HTERT RPE-1 (cell line): Measurements from ENCODE around the gene ABCC11.
"Not testable (repeated sequence)": the region's sequence is repeated elsewhere in the genome, so short reads cannot be mapped to it uniquely, and the experiment has no call there.

Experiments used
- in situ Hi-C: fragments of 300-500 bp; cut with MboI; formaldehyde crosslinking; loops from 4 replicates; pipeline ENCODE4 v1.14.3; 2020; ENCODE audit warnings: low sequenced_read_pairs

Gene ABCC11

DNA sequence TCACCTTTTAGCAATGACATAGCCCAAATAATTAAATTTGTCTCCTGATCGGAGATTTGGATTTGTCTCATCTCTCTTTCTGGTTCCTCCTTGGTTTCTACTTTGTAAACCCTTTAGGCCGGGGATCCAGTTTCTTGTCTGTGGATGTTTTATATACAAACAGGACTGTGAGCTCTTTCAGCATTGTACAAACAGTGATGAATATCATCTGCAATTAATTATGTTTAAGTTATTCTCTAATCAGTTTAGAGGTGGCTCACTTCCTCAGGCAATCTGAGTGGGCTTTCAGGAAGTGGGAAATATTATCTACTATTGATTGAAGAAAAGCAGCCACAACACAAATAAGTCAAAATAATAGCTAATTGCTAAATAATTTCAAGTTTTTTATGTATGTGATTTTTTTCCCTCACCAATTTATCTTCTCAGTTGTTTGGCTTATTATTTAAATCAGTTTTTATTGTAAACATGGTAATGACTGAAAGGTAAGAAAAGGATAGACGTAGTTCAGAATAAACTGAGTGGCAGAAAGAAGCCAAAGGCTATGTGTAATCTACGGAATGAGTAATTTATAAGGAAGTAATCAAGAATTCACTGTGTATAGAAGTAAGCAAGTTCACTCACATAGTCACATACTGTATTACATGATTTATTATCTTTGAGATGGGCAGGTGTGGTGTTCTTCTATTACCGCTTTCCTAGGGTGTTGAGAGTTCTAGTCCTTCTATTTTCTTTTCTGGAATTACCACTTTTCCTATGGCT, 3.4 kb upstream of the ABCC11 start:
- in situ Hi-C loops, result no loop called here

DNA sequence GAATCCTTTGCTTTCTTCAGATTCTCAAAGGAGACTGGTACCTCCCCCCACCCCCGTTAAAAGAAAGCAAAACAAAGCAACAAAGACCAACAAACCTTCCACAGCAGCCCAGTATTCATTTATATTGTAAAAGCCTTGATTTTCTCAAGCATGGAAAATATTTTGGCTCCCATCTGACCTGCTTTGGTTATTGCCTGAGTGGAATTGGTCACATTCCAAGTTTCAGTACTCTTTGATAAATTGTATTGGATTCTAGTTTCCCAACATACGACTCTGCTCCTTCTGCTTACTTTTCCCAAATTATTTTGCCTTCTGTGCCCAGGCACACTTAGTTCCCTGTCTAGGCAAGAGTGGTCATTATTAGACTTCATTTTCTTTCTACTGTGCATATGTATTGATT, 1.3 kb downstream of the ABCC11 start:
- in situ Hi-C loops, result no loop called here

DNA sequence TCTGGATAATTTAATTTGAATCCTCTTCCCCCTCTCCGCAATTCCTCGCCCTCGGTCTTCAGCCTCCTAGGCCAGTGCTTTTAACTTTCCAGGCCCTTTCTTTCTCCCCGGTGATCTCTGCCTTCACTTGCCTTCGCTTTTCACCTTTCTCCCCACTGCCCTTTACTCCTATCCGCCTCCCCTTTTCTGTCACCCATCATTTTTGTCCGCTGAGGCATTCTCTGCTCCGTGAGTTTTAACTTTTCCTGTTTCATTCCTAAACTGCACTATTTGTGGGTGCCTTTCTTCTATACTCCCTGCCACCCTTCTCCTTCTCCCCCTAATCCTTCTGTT, 2.5 kb downstream of the ABCC11 start:
- in situ Hi-C loops, result no loop called here

DNA sequence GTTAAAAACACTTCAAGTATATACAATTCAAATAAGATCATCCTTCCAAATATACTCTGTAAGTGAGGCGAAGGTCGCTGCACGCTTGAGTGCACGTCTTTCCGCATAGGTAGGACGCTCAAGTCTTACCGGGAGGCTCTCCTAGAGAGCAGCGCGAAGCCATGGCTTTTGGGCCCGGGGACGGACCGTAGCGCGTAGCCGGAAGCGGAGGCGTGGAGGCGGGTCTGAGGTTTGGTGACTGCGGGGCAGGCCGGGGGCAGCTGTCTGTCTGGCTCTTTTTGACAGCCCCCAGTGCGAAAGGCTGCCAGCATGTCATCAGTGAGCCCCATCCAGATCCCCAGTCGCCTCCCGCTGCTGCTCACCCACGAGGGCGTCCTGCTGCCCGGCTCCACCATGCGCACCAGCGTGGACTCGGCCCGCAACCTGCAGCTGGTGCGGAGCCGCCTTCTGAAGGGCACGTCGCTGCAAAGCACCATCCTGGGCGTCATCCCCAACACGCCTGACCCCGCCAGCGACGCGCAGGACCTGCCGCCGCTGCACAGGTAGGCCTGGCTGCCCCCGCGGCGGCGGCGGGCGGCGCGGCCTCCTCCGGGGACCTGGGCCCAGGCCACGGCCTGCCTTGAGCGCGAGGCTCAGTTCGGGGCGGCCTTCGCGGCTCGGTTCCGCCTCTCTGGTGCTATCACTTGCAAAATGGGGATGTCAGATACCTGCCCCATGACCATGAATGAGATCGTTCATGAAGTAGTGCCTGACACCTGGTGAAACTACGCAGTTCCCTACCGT, 3.1 kb downstream of the ABCC11 start, which contains the start of gene LONP2:
LONP2 (plus strand) TSS at position 221 of the 783 bp plus-strand sequence; CDS start at position 310, 89 bp downstream.
- in situ Hi-C loops, result no loop called here

DNA sequence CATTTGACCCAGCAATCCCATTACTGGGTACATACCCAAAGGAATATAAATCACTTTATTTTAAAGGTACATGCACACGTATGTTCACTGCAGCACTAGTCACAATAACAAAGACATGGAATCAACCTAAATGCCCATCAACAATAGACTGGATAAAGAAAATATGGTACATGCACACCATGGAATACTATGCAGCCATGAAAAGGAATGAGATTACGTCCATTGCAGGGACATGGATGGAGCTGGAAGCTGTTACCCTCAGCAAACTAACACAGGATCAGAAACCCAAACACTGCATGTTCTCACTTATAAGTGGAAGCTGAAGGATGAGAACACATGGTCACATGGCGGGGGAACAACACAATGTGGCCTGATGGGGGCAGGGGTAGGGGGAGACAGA, 7.2 kb downstream of the ABCC11 start:
- in situ Hi-C loops, result not testable (repeated sequence)

DNA sequence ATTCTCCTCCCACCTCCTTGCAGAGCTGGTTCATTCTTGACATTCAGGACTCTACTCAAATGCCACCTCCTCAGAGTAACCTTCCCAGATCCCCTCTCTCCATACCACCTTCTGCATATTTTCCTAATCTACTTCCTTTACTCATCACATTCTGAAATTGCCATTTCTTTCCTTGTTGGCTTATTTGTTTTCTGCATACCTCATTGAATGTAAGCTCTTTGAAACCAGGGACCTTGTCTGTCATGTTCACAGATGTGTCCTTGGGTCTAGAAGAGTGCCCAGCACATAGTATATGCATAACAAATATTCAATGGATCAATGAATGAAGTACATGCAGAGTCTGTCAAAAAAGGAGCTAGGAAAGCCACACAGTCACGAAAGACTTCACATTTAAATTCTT, 11.1 kb downstream of the ABCC11 start:
- in situ Hi-C loops, result no loop called here

DNA sequence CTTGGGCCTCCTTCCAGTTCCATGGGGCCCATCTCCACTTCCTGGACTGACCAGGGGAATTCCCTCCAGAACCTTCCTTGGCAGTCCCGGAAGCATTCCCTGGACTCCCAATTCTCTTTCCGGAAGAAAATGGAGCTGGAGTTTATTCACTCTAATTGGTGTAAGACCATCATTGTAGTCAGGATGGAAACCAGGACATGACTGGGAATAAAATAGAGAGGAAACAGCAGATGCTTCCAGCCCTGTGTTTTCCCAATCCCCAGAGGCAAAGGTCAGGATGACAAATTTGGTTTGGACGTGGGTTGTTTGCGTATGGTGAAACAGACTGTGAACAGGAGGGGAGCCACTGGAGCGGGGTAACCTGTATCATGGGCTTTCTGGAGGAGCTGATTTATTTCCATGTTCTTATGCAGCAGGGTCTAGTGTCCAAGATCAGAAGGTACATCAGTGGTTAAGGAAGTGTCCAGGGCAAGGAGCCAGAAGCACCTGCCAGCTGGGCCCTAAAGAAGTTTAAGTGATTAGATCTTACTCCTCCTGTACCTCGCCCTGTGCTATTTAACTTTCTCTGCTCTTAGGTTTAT, 11.7 kb downstream of the ABCC11 start:
- in situ Hi-C loops, result no loop called here

DNA sequence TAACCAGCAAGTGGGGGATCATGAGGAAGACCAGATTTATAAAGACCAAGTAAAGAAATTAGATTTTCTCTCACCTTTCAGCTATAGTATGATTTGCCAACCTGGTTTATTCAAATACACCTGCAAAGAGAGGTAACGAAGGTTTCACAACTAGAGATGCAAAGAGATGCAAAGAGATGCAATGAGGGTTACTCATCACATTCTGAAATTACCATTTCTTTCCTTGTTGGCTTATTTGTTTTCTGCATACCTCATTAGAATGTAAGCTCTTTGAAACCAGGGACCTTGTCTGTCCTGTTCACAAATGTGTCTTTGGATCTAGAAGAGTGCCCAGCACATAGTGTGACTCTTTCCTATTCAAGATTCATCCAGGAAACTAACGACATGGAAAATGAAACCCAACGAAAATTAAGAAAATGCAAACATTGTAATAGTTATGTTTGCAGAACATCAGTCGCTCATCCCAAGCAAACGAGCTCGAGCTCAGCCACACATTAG, 12.2 kb downstream of the ABCC11 start:
- in situ Hi-C loops, result no loop called here

DNA sequence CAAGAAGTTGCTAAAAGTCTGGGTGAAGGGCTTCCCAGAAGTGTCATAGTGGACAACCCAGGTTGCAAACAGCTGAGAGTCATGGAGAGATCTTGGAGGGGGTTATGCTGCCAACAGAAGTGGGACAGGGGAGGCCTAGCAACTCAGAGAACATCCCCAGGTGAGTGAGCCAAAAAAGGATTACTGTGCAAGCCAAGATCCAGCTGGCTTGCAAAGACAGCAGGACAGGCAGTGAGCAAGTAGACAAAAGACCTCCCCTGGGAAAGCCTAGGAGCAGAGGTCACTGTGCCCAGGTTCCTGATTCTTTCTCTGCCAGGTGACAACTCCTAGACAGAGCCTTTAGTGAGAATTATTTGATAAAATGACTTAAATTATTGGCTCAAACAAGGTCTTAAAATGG, 12.7 kb downstream of the ABCC11 start:
- in situ Hi-C loops, result no loop called here

DNA sequence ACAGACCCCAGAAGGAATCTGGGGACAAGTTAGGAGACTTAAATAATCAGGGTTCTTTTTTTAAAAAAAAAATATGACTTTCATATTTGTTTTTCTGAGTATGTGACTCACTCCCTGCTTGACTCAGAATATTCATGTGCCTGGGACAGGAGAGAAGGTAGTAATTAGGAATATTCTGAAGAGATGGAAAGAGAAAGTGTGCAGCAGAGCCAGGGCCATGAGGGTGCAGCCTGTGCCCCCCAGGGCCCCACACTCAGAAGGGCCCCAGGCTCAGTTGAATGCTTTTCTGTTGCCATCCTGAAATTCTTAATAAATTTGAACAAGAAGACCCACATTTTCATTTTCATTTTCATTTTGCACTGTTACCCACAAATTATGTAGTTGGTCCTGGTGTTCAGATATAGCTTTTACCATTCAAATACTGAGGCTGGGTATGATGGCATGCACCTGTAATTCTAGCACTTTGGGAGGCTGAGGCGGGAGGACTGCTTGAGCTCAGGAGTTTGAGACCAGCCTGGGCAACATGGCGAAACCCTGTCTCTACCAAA, 14.8 kb downstream of the ABCC11 start:
- in situ Hi-C loops, result no loop called here

DNA sequence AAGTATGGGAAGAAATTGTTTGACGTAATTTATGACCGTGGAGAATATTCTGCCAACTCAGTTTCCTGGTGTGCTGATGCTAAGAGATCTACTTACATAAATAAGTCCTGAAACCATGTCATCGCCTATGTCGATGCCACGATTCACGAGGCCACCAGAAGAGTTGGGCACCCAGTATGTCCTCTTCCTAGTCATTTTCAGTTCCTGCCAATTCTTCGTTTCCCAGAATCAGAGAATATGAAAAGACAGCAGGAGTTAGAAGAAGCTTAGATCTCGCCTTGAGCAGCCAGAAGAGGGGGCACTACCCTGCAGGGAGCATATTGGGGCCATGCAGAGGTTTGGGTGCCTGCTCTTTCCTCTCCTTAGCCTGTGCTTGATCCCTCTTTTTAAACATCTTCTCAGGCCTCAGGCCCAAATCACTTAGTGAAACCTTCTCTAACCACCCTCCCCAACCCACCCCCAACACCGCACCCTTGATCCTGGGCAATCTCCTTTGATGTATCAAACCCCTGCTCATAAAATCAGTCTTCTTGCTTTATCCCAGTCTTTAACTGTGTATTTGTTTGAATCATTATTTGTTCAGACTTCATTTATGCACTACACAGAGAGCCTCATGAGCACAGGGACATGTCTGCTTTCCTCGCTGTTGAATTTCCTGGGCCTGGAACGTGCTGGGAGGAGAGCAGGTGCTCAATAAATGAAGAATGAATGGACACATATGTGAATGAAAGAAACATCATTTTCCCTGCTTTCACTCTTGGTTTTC, 15.4 kb downstream of the ABCC11 start:
- in situ Hi-C loops, result no loop called here

DNA sequence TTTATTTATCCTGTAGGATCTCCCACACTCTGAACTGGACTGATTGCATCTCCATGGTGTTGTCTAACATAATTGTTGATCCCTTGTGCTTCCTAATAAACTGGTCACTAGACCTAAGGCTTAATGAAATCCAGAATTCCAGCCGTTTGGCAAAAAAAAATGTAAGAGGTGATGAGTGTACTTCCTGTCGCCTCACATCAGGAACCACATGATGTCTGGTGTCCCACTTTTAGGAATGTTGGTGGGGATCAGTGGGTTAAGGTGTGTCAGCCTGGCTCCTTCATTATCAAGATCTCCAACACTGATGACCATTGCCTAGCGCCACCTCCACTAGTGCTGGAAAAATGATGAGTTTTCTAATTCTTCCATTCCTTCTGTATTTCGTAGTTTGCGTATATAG, 21.9 kb downstream of the ABCC11 start:
- in situ Hi-C loops, result no loop called here

DNA sequence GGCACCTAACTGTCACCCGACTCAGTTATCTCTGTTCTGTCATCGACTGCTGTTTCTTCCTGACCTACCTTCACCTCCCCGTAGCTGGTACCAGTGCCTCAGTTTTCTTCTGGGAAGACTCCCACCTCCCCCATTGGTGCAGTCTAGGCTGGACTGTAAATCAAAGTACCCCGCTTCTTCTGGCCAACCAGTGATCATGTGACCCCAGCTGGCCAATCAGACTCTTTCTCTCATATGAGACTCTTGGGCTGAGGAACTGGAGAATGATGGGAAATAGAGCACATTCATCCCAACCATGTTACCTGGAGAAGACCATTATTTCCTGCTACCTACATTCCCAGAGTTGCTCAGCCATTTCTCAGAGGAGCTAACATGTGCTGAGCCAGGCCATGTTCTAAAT, 23.8 kb downstream of the ABCC11 start:
- in situ Hi-C loops, result no loop called here

DNA sequence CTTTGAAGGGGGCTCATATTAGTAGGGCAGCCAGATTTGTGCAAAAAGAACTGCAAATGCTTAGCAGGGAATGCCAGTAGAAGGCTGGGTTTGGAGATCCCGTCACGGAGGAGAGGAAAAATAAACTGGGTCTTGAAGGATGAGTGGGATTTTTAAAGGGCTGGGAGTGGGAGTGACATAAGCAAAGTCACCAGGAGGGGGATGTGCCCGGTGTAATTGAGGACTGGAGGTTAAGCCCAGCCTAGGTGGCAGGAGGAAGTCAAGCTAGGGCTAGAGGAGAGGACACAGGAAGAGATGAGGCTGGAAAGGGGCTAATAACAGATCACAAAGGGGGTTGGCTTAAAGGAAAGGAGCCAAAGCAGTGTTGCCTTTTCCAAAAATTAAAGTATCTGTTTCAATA, 26.4 kb downstream of the ABCC11 start:
- in situ Hi-C loops, result no loop called here

DNA sequence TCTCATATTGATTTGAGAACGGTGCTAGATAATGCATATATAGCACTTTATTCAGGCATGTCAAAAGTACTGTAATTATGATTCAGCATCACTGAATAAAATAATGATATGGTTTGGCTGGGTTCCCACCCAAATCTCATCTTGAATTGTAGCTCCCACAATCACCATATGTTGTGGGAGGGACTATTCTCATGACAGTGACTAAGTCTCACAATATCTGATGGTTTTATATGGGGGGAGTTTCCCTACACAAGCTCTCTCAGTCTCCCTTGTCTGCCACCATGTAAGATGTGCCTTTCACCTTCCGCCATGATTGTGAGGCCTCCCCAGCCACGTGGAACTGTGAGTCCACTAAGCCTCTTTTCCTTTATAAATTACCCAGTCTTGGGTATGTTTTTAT, 28.9 kb downstream of the ABCC11 start:
- in situ Hi-C loops, result no loop called here

DNA sequence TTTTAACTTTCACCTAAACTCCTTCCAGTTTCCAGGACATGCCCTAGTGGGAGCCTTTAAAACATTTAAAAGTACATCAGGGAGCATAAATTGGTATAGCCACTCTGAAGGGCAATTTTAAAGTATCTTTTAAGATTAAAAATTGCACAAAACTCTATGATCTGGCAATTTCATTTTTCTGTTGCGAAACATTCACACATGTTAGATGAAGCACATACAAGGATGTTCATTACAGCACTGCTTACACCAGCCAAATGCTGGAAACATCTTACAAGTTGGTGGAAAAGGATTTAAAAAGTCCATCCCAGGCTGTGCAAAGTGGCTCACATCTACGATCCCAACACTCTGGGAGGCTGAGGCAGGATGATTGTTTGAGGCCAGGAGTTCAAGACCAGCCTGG, 29.6 kb downstream of the ABCC11 start:
- in situ Hi-C loops, result no loop called here

DNA sequence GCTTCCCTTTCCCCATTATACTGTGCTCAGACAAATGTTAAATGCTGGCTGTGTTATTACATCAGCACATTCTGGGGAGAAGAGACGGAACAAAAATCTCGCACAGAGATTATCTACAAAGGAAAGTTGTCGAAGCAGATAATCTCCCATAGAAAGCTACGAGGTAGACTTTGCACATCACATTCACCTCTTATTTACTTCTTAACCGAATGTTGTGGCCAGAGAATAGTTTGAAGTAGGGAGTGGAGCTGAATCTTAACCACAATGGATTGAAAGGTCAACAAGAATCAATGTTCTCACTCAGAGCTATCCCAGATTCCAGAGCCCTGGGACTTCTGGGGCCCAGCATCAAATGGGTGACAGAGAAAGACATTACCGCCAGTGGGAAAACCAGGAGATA, 31.6 kb downstream of the ABCC11 start:
- in situ Hi-C loops, result no loop called here

DNA sequence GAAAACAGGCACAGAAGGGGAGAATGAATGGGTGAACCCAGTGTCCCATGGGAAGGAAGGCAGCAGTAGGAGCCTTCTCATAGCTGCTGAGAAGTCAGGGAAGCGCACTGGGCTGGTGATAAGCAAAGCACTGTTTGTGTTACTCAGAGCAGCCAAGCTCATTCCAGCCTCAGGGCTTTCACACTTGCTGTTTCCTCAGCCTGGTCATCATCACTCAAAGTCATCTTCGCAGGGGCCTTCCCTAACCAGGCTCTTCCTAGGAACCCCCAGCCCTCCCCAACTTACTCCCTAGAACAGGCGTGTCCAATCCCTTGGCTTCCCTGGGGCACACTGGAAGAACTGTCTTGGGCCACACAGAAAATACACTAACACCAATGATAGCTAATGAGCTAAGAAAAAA, 35.3 kb downstream of the ABCC11 start:
- in situ Hi-C loops, result no loop called here

DNA sequence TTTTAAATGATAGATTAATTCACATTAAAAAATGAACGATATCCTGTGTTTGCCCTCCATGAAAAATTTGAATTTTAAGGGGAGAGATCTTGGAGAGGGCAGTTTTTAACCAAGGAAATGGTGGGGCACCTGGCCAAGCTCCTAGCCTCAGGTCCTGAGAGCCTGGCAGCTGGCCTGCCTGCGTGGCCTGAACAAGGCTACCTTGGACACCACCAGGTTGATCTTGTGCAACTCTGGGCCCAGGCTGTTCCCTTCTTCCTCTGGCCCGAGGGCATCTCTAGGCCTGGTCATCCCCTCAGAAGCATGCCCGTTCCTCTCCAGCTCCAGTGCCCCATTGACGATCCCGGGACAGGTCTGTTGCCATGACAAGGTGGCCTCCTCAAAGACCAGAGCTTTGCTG, 36.6 kb downstream of the ABCC11 start:
- in situ Hi-C loops, result no loop called here

DNA sequence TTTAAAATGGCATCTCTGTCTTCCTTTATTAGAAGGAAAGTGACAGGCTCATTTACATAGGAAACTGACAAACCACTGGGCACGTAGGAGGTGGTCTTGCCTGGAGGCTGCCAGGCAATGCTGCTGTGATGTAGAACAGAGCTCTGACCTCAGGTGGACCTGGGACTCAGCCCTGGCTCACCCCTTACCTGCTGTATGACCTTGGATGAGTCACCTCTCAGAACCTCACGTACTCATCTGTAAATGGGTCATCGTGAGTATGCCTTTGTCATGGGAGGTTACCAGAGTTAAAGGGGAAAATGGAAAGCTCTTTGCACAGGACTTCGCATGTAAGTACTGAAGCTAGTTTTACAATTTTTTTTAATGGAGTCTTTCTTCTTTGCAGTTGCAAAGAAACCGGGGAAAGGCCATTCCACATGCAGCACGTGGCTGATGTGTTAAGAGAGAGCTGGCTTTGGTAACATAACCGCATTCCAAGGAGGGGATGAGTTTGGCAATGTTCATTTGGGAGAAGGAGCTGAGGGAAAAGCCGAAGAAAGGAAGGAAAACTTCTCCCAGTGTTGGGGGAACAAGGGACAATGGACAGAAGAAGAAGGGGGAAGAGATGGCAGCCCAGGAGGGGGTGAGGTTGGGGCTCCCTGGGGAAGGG, 40.6 kb downstream of the ABCC11 start:
- in situ Hi-C loops, result no loop called here

DNA sequence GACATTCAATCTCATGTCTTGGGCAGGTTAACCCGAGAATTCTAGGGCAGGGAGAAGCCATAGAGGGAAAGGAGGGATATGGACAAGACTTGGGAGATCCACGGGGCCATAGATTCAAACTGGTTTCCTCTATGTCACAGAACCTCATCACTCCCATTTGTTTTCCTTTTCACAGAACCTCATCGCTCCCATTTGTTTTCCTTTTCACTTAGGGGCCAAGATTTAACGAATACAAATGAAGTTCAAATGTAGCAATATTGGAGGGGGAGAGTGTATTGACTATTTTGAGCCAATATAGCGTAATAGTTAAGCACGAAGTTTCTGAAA, 42.6 kb downstream of the ABCC11 start:
- in situ Hi-C loops, result no loop called here
